Heart left ventricle (tissue), 13 donors: ENCODE measurements around the gene S100PBP.

ENCODE experiments used
- POLR2A ChIP-seq, 2 donors: fragments of 450-650 bp; IDR thresholded peaks; one replicate each; pipeline ENCODE4 v1.6.1; 2017; ENCODE audit warnings: antibody characterized with exemption in 2 of 2, mild to moderate bottlenecking in 2 of 2, moderate library complexity in 2 of 2
- TF ChIP-seq, protein P1 (sequence below), 12 donors: fragments of 200-600 bp; sonication (generic) in 4 of 12; IDR thresholded peaks; one replicate each; pipeline versions ENCODE4 v1.5.0 to v1.8.0; 2018 to 2022; ENCODE audit warnings: antibody characterized with exemption in 12 of 12, mild to moderate bottlenecking in 5 of 12
- donor health status: ischemic (EF 13 %, LVEDD 7.1; RV severe dilation, severe dysfunction).
- donor health status: DM: no; HTN: yes; CAD: no.
- donor health status: DM: no; HTN: no; CAD: no.
- donor health status: ischemic (EF 25% LVEDD 6.9; RV normal size, moderate dysfunction).
- donor health status: ischemic (EF 25% LVEDD 5.7; RV mildly dilated, moderate dysfunction).
- donor health status: ischemic (EF 35%, LVEDD 5.7; RV mildly dilated, moderate dysfunction).
- donor health status: nonischemic (EF 11% LVEDD 7.7; RV severe dilation, severe dysfunction).
- donor health status: DM: yes; HTN: yes; CAD: no.
- donor health status: PGD.
- donor health status: ischemic (EF 29% LVEDD 5.4; RV normal size, mild dysfunction).
- donor health status: nonischemic (EF 23%, LVEDD 6.1; RV moderate dilation, normal function).

DNA sequence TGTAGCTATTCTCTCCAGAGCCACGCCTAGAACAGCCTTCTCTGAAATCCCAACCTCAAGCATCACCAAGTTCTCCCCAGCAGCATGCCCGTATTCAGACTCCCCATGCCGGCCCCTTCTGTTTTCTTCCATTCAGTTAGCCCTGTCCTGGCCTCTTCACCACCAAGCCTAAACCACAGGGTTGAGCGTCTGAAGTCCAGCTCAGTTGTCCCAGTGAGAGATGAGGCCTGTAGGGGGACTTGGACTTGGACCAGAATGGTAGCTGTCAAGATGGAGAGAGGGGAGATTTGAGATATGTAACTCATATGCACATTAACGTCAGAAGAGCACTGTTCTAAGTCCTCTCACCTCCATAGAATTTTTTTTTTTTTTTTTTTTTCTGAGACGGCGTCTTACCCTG lies 89.2 kb downstream of the S100PBP start:
- TF ChIP-seq, protein P1, sequence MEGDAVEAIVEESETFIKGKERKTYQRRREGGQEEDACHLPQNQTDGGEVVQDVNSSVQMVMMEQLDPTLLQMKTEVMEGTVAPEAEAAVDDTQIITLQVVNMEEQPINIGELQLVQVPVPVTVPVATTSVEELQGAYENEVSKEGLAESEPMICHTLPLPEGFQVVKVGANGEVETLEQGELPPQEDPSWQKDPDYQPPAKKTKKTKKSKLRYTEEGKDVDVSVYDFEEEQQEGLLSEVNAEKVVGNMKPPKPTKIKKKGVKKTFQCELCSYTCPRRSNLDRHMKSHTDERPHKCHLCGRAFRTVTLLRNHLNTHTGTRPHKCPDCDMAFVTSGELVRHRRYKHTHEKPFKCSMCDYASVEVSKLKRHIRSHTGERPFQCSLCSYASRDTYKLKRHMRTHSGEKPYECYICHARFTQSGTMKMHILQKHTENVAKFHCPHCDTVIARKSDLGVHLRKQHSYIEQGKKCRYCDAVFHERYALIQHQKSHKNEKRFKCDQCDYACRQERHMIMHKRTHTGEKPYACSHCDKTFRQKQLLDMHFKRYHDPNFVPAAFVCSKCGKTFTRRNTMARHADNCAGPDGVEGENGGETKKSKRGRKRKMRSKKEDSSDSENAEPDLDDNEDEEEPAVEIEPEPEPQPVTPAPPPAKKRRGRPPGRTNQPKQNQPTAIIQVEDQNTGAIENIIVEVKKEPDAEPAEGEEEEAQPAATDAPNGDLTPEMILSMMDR (IDR thresholded peaks at IDR 0.05): no peak
- TF ChIP-seq POLR2A (IDR thresholded peaks at IDR 0.05): no peak
